ENCODE results near the gene SLC9A8.
"Not testable (repeated sequence)": the region's sequence is repeated elsewhere in the genome, so short reads cannot be mapped to it uniquely, and the experiment has no call there.

The SLC9A8 gene

GRCh38 chr20:49892817-49893216 is 80.2 kb downstream of the SLC9A8 start:
- DNase-seq (ENCODE audit: low read depth in 4 of 4, low spot score in 1 of 4) = no peak

GRCh38 chr20:49893242-49894072 is 80.8 kb downstream of the SLC9A8 start:
- peak in 1 of 4 experiments; percentile 37 for DNase-seq (ENCODE audit: low read depth in 4 of 4, low spot score in 1 of 4)

GRCh38 chr20:49894073-49894470 is 81.4 kb downstream of the SLC9A8 start:
- DNase-seq (ENCODE audit: low read depth in 4 of 4, low spot score in 1 of 4) = peak in 1 of 4 experiments; percentile 21

GRCh38 chr20:49895474-49896093 is 83.0 kb downstream of the SLC9A8 start:
- not testable (repeated sequence) for DNase-seq (ENCODE audit: low read depth in 4 of 4, low spot score in 1 of 4)

GRCh38 chr20:49896204-49896603 is 83.6 kb downstream of the SLC9A8 start:
- DNase-seq (ENCODE audit: low read depth in 4 of 4, low spot score in 1 of 4) = no peak

GRCh38 chr20:49899541-49900383 is 87.1 kb downstream of the SLC9A8 start:
- DNase-seq (ENCODE audit: low read depth in 4 of 4, low spot score in 1 of 4) = no peak

- no peak for DNase-seq (ENCODE audit: low read depth in 4 of 4, low spot score in 1 of 4)
Observed at GRCh38 chr20:49901588-49901987, 89.0 kb downstream of the SLC9A8 start.

GRCh38 chr20:49904440-49905214 is 92.0 kb downstream of the SLC9A8 start:
- DNase-seq (ENCODE audit: low read depth in 4 of 4, low spot score in 1 of 4) = no peak

- no peak for DNase-seq (ENCODE audit: low read depth in 4 of 4, low spot score in 1 of 4)
Observed at GRCh38 chr20:49905415-49906091, 92.9 kb downstream of the SLC9A8 start.

- no peak for DNase-seq (ENCODE audit: low read depth in 4 of 4, low spot score in 1 of 4)
Observed at GRCh38 chr20:49906101-49906604, 93.5 kb downstream of the SLC9A8 start.

GRCh38 chr20:49906615-49907154 is 94.1 kb downstream of the SLC9A8 start:
- DNase-seq (ENCODE audit: low read depth in 4 of 4, low spot score in 1 of 4) = no peak

- no peak for DNase-seq (ENCODE audit: low read depth in 4 of 4, low spot score in 1 of 4)
Observed at GRCh38 chr20:49907405-49908257, 95.0 kb downstream of the SLC9A8 start.

- DNase-seq (ENCODE audit: low read depth in 4 of 4, low spot score in 1 of 4) = no peak
Observed at GRCh38 chr20:49908258-49908565, 95.6 kb downstream of the SLC9A8 start.

GRCh38 chr20:49909499-49910339 is 97.1 kb downstream of the SLC9A8 start:
- no peak for DNase-seq (ENCODE audit: low read depth in 4 of 4, low spot score in 1 of 4)

- DNase-seq (ENCODE audit: low read depth in 4 of 4, low spot score in 1 of 4) = no peak
Observed at GRCh38 chr20:49910340-49910706, 97.7 kb downstream of the SLC9A8 start.

GRCh38 chr20:49913399-49914047 is 100.9 kb downstream of the SLC9A8 start:
- DNase-seq (ENCODE audit: low read depth in 4 of 4, low spot score in 1 of 4) = no peak

GRCh38 chr20:49914310-49915117 is 101.9 kb downstream of the SLC9A8 start:
- no peak for DNase-seq (ENCODE audit: low read depth in 4 of 4, low spot score in 1 of 4)

Measured in stimulated activated CD4-positive, alpha-beta T cell treated with anti-CD3 and anti-CD28 coated beads, Interleukin-1b, Interleukin-23, amount 100 ng/mL, for 24 hours (primary cell).